ENCODE results near the gene KRTAP2-1.
"Not testable (repeated sequence)": the region's sequence is repeated elsewhere in the genome, so short reads cannot be mapped to it uniquely, and the experiment has no call there.

Gene KRTAP2-1

GRCh38 chr17:41071606-41072360 lies 24.7 kb upstream of the KRTAP2-1 start:
- Histone ChIP-seq H3K27ac (no peak overlapping the region), H3K9ac (ENCODE audit: insufficient read length) (no peak overlapping the region), H3K9me3 (ENCODE audit: low read depth, low read length) (no peaks in the 10 kb centered on the region), H3K4me3 (no peak overlapping the region), H3K36me3 (ENCODE audit: insufficient read depth, low read length) (no peaks in the 10 kb centered on the region)
- TF ChIP-seq FOXP2 (optimal IDR thresholded peaks at IDR 0.05; ENCODE audit: control extremely low read depth, extremely low read length, insufficient read depth) (no peak), EZH2 (IDR thresholded peaks at IDR 0.05) (no peak), POLR2AphosphoS5 (IDR thresholded peaks at IDR 0.05; ENCODE audit: borderline replicate concordance, low read depth, low read length) (no peak)
- no peak for DNase-seq (ENCODE audit: low read depth, low spot score)

DNA sequence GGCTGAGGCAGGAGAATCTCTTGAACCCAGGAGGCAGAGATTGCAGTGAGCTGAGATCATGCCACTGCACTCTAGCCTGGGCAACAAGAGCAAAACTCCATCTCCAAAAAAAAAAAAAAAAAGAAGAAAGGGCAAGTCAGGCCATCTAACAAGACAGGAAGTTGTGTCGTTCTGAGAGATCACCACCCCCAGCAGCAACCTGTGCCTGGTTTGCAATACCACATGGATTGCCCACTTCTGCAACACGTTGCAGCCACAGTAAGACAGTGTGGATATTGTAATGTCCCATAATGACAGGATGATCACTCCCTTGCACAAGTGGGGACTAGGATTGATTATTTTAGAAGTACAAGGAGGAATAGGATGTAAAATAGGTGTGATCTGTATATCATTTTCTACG lies 21.9 kb upstream of the KRTAP2-1 start:
- Histone ChIP-seq H3K4me3 (no peak overlapping the region), H3K9ac (ENCODE audit: insufficient read length) (no peak overlapping the region), H3K27ac (no peak overlapping the region), H3K36me3 (ENCODE audit: insufficient read depth, low read length) (no peaks in the 10 kb centered on the region), H3K9me3 (ENCODE audit: low read depth, low read length) (no peaks in the 10 kb centered on the region)
- no peak for DNase-seq (ENCODE audit: low read depth, low spot score)
- TF ChIP-seq POLR2AphosphoS5 (IDR thresholded peaks at IDR 0.05; ENCODE audit: borderline replicate concordance, low read depth, low read length) (no peak), EZH2 (IDR thresholded peaks at IDR 0.05) (no peak), FOXP2 (optimal IDR thresholded peaks at IDR 0.05; ENCODE audit: control extremely low read depth, extremely low read length, insufficient read depth) (no peak)

DNA sequence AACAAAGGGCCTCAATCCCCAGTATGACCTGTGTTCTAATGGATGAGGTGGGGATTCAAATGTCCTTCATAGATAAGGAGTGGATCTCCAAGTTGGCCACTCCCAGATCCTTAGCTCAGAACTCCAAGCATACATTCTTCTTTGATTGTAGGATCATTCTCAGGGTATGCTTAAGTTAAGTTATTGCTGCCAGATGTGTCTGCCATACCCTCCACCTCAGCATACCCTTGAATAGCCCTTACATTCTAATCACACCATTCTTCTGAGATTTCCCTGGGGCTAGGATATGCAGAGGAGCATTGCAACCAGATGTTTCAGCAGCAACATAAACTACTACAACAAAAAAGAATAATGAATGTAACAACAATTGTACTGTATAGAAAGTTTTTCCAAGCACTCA lies 20.2 kb upstream of the KRTAP2-1 start:
- Histone ChIP-seq H3K9me3 (ENCODE audit: low read depth, low read length) (no peaks in the 10 kb centered on the region), H3K9ac (ENCODE audit: insufficient read length) (no peak overlapping the region), H3K27ac (peak overlapping the region; percentile 65), H3K36me3 (ENCODE audit: insufficient read depth, low read length) (no peaks in the 10 kb centered on the region), H3K4me3 (0 out of 2 replicates have a peak overlapping the region, but pooled peaks have one; percentile 32)
- no peak for DNase-seq (ENCODE audit: low read depth, low spot score)
- TF ChIP-seq POLR2AphosphoS5 (IDR thresholded peaks at IDR 0.05; ENCODE audit: borderline replicate concordance, low read depth, low read length) (no peak), FOXP2 (optimal IDR thresholded peaks at IDR 0.05; ENCODE audit: control extremely low read depth, extremely low read length, insufficient read depth) (peak; percentile 29), EZH2 (IDR thresholded peaks at IDR 0.05) (no peak)

GRCh38 chr17:41065829-41066624 lies 18.9 kb upstream of the KRTAP2-1 start, which contains the start of gene KRTAP2-4:
Gene KRTAP2-4, minus strand, starts transcription at chr17:41065879. Its CDS starts 34 bp downstream, at chr17:41065845.
- Histone ChIP-seq H3K36me3 (ENCODE audit: insufficient read depth, low read length) (no peaks in the 10 kb centered on the region), H3K9me3 (ENCODE audit: low read depth, low read length) (no peaks in the 10 kb centered on the region), H3K27ac (no peak within 1 kb of the TSS), H3K9ac (ENCODE audit: insufficient read length) (no peak within 1 kb of the TSS), H3K4me3 (no peak within 1 kb of the TSS)
- no peak for DNase-seq (ENCODE audit: low read depth, low spot score)
- no peak for TF ChIP-seq FOXP2 (optimal IDR thresholded peaks at IDR 0.05; ENCODE audit: control extremely low read depth, extremely low read length, insufficient read depth)
- no peak for TF ChIP-seq EZH2 (IDR thresholded peaks at IDR 0.05)
- no peak for TF ChIP-seq POLR2AphosphoS5 (IDR thresholded peaks at IDR 0.05; ENCODE audit: borderline replicate concordance, low read depth, low read length)

DNA sequence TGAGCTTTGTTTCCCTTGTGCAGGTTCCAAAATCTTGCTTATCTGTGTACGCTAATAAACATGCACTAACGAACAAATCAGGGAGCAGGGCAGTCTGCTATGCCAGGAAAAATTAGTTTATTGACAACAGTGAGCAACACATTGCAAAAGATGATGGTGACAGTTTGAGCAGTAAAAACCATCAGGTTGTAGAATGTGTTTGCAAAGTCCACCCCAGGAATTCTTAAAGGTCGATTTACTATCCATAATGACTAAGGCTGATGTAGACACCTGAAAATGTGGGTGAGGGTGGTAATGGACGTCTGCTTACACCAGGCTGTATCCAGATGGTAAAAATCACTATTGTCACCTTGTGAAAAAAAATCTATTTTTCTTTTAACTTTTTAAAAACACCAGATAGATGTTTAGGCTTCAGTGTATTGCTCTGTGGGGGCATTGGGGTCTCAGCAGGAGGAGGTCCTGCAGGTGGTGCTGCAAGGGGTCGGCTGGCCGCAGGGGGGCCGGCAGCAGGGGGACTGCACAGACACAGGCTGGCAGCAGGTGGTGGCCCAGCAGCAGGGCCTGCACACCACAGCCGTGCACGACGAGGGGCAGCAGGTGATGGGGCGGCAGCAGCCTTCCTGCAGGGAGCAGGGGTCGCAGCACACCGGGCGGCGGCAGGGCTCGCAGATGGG lies 18.0 kb upstream of the KRTAP2-1 start:
- DNase-seq (ENCODE audit: low read depth, low spot score); H3K9me3 ChIP-seq (ENCODE audit: low read depth, low read length); H3K9ac ChIP-seq (ENCODE audit: insufficient read length); H3K36me3 ChIP-seq (ENCODE audit: insufficient read depth, low read length); H3K4me3 ChIP-seq; H3K27ac ChIP-seq: not testable (repeated sequence)

DNA sequence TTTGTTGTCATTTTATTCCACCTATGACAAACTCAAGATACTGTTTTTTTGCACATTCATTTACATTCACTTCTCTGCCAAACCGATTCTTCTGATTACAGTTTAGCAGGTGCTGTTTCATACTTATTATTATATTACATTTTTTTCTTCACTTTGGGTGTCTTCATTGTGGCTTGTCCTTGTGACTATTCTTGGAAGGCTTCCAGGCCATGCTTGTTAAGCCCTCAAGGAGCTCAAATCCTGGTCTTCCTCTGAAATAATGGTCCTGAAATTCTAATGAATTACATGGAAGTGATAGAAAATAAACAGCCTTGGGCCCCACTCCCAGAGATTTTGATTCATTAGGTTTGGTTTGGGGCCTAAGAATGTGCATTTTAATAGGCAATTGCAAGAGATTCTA lies 17.2 kb upstream of the KRTAP2-1 start:
- TF ChIP-seq POLR2AphosphoS5 (IDR thresholded peaks at IDR 0.05; ENCODE audit: borderline replicate concordance, low read depth, low read length) (no peak), EZH2 (IDR thresholded peaks at IDR 0.05) (no peak), FOXP2 (optimal IDR thresholded peaks at IDR 0.05; ENCODE audit: control extremely low read depth, extremely low read length, insufficient read depth) (no peak)
- H3K9me3 ChIP-seq (ENCODE audit: low read depth, low read length) = no peaks in the 10 kb centered on the region
- H3K27ac ChIP-seq = no peak overlapping the region
- H3K36me3 ChIP-seq (ENCODE audit: insufficient read depth, low read length) = no peaks in the 10 kb centered on the region
- H3K4me3 ChIP-seq = no peak overlapping the region
- no peak overlapping the region for H3K9ac ChIP-seq (ENCODE audit: insufficient read length)
- DNase-seq (ENCODE audit: low read depth, low spot score) = no peak

DNA sequence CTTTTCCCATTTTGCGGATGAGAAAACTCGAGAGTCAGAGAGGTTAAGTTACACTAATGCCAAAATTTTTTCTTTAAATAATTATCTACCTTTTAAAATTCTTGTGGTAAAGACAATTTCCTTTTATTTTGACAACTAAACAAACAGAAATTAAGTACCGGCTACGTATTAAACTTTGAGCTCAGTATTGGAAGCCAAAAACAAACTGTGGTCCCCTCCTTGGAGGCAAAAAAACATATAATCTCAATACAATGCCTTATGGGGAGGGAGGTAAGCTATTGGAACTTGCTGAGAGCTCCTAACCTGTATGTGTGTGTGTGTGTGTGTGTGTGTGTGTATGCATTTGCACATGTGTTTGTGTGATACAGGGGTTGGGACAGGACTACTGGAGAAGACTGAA lies 16.3 kb upstream of the KRTAP2-1 start:
- no peaks in the 10 kb centered on the region for H3K9me3 ChIP-seq (ENCODE audit: low read depth, low read length)
- no peak overlapping the region for H3K27ac ChIP-seq
- H3K36me3 ChIP-seq (ENCODE audit: insufficient read depth, low read length) = no peaks in the 10 kb centered on the region
- no peak overlapping the region for H3K4me3 ChIP-seq
- no peak for DNase-seq (ENCODE audit: low read depth, low spot score)
- H3K9ac ChIP-seq (ENCODE audit: insufficient read length) = no peak overlapping the region
- TF ChIP-seq POLR2AphosphoS5 (IDR thresholded peaks at IDR 0.05; ENCODE audit: borderline replicate concordance, low read depth, low read length) (no peak), FOXP2 (optimal IDR thresholded peaks at IDR 0.05; ENCODE audit: control extremely low read depth, extremely low read length, insufficient read depth) (no peak), EZH2 (IDR thresholded peaks at IDR 0.05) (no peak)

GRCh38 chr17:41061964-41062363 lies 14.8 kb upstream of the KRTAP2-1 start:
- no peak for DNase-seq (ENCODE audit: low read depth, low spot score)
- no peak for TF ChIP-seq FOXP2 (optimal IDR thresholded peaks at IDR 0.05; ENCODE audit: control extremely low read depth, extremely low read length, insufficient read depth)
- TF ChIP-seq EZH2 (IDR thresholded peaks at IDR 0.05) = no peak
- no peak for TF ChIP-seq POLR2AphosphoS5 (IDR thresholded peaks at IDR 0.05; ENCODE audit: borderline replicate concordance, low read depth, low read length)
- no peak overlapping the region for H3K9ac ChIP-seq (ENCODE audit: insufficient read length)
- peak overlapping the region; percentile 56; the same call in 1 of the 2 replicates for H3K27ac ChIP-seq
- H3K36me3 ChIP-seq (ENCODE audit: insufficient read depth, low read length) = no peaks in the 10 kb centered on the region
- no peaks in the 10 kb centered on the region for H3K9me3 ChIP-seq (ENCODE audit: low read depth, low read length)
- H3K4me3 ChIP-seq = no peak overlapping the region
